Activated T-helper 2 cell treated with anti-CD3 and anti-CD28 coated beads, Interferon-gamma antibody, Interleukin-2, Interleukin-4, amounts not matched to agents 10 μg/mL and 5 μg/mL and 100 μg/mL, durations not matched to agents 14 hours and 24 hours and 36 hours (primary cell): ENCODE results near the gene BAK1. TPM values are rescaled to one million over a fixed set of nuclear protein-coding genes. Genes with fewer than 3 reads are reported as not detected.

Experiments used
- DNase-seq: peaks from one replicate; pipeline ENCODE4 v3.0.0; 2021; ENCODE audit warnings: low spot score
- H3K27ac Mint-ChIP-seq: one replicate; pipeline ENCODE4 v1.8.0; 2021; ENCODE audit warnings: mixed read lengths
- H3K27me3 Mint-ChIP-seq: one replicate; pipeline ENCODE4 v1.8.0; 2021; ENCODE audit warnings: low read depth, mixed read lengths
- H3K36me3 Mint-ChIP-seq: one replicate; pipeline ENCODE4 v1.8.0; 2021; ENCODE audit warnings: low read depth, mixed read lengths
- H3K4me1 Mint-ChIP-seq: one replicate; pipeline ENCODE4 v1.8.0; 2021; ENCODE audit warnings: low read depth, mixed read lengths
- H3K4me3 Mint-ChIP-seq: one replicate; pipeline ENCODE4 v1.8.0; 2021; ENCODE audit warnings: low read depth, mild to moderate bottlenecking, moderate library complexity, mixed read lengths
- H3K9me3 Mint-ChIP-seq: one replicate; pipeline ENCODE4 v1.8.0; 2021; ENCODE audit warnings: mixed read lengths
- intact Hi-C: fragments of 100-400 bp; cut with micrococcal nuclease; formaldehyde crosslinking; loops from one replicate; pipeline ENCODE4 v1.15.1; 2023
- total RNA-seq: library from RNA; stranded (reverse); gene quantifications from 2 replicates; pipeline ENCODE4 v1.2.3, GENCODE V29; 2022

The BAK1 gene
- total RNA-seq, 1 donor from 2014 or later = 53.4 TPM

DNA sequence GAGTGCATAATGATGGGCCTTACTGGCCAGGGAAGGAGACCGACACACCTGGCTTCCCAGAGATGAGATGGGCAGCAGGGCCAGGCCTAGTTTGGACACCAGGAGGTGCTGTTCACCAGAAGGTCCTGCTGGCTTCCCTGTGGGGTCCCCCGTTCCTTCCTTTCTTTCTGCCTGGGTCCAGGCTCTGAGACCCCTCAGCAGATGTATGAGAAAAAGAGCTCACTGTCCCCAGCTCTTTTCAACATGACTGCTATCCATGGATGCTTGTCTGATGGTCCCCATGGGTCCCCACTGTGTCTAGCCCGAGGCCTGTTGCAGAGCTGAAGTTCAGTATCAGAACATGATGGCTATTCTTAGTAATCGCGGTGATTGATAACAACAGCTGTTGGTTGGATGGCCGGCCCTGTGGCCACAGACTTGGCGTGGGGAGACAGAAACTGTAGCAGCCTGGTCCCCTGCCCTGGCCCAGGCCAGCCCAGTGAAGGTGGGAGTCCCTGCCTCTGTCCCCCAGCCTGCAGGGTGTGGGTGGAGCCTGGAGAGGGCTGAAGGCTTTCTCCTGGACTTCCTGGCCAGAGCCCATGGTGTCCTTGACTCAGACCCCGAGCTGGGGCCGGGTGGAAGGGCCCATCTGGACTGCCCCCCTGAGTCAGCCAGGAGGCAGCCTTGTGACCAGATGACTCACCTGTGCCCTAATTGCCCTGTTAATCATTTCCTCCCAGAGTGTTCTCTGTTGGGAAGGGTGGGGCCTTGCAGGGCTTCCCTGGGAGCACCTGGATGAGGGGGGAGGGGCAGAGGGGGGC lies 9.9 kb upstream of the BAK1 start:
- Mint-ChIP-seq H3K36me3 (no peaks in the 10 kb centered on the region), H3K4me3 (no peak overlapping the region), H3K27ac (no peak overlapping the region), H3K4me1 (peaks cover 29% of the 10 kb centered on the region), H3K9me3 (no peaks in the 10 kb centered on the region), H3K27me3 (peaks cover 2% of the 10 kb centered on the region)
- intact Hi-C loops = loop anchor here (1.0 to 10.0 kb wide), 3 partner anchors 42 to 175 kb away; no protein-coding TSS in a partner anchor
- DNase-seq = no peak

DNA sequence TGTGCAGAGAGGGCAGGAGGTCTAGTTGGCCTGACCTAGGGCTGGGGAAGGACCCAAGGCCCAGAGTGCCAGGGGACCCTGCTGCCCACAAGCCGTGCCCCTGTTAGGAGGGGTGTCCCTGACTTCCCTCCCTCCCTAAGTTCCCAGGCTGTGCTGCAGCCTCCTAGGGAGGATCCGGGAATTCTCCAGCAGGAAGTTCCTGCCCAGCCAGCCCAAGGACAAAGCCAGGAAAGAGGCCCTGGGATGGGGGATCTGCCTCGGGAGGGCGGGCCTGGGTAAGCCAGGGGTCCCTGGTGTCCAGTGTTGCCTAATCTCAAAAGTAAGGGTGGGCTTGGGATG lies 9.3 kb upstream of the BAK1 start:
- no peak overlapping the region for H3K27ac Mint-ChIP-seq
- no peak for DNase-seq
- H3K36me3 Mint-ChIP-seq = no peaks in the 10 kb centered on the region
- intact Hi-C loops = loop anchor here (1.0 to 10.0 kb wide), 2 partner anchors 111 to 175 kb away; no protein-coding TSS in a partner anchor
- H3K4me3 Mint-ChIP-seq = no peak overlapping the region
- no peaks in the 10 kb centered on the region for H3K9me3 Mint-ChIP-seq
- H3K27me3 Mint-ChIP-seq = peaks cover 2% of the 10 kb centered on the region
- peaks cover 29% of the 10 kb centered on the region for H3K4me1 Mint-ChIP-seq

DNA sequence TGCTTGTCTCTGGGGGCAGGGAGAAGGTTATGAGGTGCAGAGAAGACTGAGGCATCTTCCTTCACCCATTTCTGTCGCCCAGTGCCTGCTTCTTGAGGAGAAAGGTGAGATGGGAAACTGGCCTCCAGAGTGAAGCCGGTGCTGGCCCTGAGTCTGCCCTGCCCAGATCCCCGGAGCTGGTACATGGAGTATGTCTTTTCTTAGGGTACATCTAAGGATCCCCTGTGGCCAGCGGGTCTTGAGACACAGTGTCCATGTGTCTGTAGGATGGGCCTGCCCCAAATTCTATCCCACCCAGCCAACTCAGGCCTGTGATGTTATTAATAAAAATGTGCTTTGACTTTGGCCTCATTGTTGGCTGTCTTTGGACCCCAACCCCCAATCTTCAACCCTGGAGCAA lies 8.8 kb upstream of the BAK1 start:
- Mint-ChIP-seq H3K27me3 (peaks cover 2% of the 10 kb centered on the region), H3K9me3 (no peaks in the 10 kb centered on the region), H3K27ac (no peak overlapping the region), H3K4me3 (no peak overlapping the region), H3K4me1 (peaks cover 29% of the 10 kb centered on the region), H3K36me3 (no peaks in the 10 kb centered on the region)
- no peak for DNase-seq
- intact Hi-C loops = loop anchor here (1.0 to 10.0 kb wide), 2 partner anchors 111 to 176 kb away; no protein-coding TSS in a partner anchor

DNA sequence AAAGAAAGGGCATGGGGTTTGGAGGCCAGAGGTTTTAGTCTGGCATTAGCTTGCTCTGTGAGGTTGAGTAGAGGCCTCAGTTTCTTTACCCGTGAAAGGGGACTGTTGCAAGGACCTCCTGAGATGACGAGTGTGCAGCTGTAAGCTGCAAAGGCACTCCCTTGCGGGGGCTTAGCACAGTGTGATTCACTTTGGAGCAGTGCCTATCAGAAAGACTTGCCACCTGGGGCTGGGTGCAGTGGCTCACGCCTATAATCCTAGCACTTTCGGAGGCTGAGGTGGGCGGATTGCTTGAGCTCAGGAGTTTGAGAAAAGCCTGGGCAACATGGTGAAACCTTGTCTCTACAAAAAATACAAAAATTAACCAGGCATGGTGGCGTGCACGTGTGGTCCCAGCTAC lies 7.5 kb upstream of the BAK1 start:
- intact Hi-C loops = loop anchor here (10.0 kb wide), 1 partner anchor 177 kb away; no protein-coding TSS in a partner anchor
- no peaks in the 10 kb centered on the region for H3K27me3 Mint-ChIP-seq
- peaks cover 24% of the 10 kb centered on the region for H3K4me1 Mint-ChIP-seq
- H3K27ac Mint-ChIP-seq = no peak overlapping the region
- DNase-seq = no peak
- H3K4me3 Mint-ChIP-seq = no peak overlapping the region
- no peaks in the 10 kb centered on the region for H3K36me3 Mint-ChIP-seq
- H3K9me3 Mint-ChIP-seq = no peaks in the 10 kb centered on the region

DNA sequence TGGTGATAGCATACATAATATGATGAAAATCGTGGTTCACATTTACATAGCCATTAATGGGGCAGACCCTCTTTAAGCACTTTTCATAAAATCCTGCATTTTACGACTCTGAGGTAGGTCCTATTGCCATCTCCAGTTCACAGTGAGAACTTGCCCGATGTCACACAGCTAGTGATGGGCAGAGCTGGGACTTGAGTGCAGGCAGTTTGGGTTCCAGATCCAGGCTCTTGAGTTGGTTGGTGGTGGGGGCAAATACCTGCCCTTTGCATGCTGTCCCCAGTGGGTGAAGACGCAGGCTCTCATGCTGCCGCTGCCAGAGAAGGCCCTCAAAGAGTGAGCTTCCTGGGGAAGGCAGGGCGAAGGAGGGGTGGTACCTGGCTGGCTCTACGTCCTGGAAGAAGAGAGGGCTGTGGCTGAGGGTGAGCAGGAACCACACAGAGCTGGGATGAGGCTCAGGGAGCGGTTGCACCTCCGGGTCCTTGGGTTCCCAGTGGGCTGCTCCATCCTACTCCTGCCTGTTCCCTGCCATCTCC lies 6.1 kb upstream of the BAK1 start:
- H3K9me3 Mint-ChIP-seq = no peaks in the 10 kb centered on the region
- peak overlapping the region; percentile 73 for H3K4me3 Mint-ChIP-seq
- no peak overlapping the region for H3K27ac Mint-ChIP-seq
- peaks cover 18% of the 10 kb centered on the region for H3K4me1 Mint-ChIP-seq
- no peaks in the 10 kb centered on the region for H3K27me3 Mint-ChIP-seq
- no peaks in the 10 kb centered on the region for H3K36me3 Mint-ChIP-seq
- intact Hi-C loops = loop anchor here (10.0 kb wide), 1 partner anchor 179 kb away; no protein-coding TSS in a partner anchor
- DNase-seq = no peak

DNA sequence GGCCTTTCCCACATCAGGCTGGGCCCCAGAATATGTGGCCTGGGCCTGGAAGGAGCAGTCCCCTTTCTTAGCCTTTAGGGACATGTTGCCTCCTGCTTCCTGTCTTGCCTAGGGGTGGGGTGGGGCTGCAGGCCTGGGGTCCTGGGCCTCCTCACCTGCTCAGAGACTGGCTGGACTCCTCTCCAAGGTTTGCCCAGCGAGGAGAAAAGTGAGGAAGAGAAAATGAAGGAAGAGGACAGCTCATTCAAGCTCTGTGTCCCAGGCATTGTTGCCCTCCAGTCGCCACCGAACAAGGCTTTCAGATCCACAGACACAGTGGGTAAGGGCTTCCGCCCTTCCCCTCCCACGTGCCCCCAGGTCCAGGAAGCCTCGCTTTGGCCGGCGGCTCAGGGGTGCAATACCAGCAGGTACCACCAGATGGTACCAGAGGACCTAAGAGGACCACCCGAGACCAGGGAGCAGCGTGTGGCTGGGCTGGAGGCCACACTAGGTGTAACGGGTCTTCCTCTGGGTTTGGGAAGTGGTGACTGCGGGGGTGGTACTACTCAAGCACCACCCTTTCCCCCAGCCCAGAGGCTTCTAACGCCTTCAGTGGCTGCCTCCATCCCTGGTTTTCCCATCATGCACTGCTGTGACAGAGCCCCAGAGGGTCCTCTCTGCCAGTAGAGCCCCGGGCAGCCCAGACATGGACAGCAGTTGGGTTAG lies 5.5 kb upstream of the BAK1 start:
- peak; percentile 83 for DNase-seq
- Mint-ChIP-seq H3K36me3 (no peaks in the 10 kb centered on the region), H3K4me1 (peaks cover 16% of the 10 kb centered on the region), H3K9me3 (no peaks in the 10 kb centered on the region), H3K27me3 (no peaks in the 10 kb centered on the region), H3K4me3 (peak overlapping the region; percentile 73), H3K27ac (peak overlapping the region; percentile 90)
- intact Hi-C loops = loop anchor here (1.0 to 10.0 kb wide), 3 partner anchors 35 to 179 kb away; partner anchors contain the start of gene ITPR3

DNA sequence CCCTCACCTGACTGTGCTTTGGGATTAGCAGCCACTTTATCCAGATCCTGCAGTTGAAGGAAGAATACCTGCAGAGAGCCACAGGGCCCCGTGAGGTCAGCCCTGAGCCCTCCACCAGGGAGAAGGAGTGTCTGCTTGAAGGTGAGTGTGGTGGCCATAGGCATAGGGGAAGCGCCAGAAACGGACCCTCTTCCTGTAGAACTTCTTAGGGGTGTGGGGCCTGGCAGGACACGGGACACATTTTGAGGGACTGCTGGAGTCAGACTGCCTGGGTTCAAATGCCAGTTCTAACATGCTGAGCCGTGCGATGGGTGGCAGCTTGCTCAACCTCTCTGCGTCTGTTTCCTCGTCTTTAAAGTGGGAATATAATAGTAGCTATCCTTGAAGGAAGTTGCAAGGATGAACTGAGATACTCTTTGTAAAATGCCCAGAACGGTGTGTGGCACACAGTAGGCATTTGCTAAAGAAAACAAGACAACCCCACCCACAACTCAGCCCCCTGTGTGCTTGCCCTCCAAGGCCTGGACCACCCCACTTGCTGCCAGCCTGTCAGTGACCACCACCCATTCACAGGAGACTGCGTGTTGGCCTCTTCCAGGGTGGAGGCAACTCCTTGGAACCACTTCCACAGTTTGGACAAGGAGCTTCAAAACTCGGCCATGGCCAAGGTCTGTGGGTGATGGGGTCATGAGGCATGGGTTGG lies 4.8 kb upstream of the BAK1 start:
- peaks cover 18% of the 10 kb centered on the region for H3K4me1 Mint-ChIP-seq
- H3K9me3 Mint-ChIP-seq = no peaks in the 10 kb centered on the region
- intact Hi-C loops = loop anchor here (1.0 to 10.0 kb wide), 3 partner anchors 36 to 180 kb away; partner anchors contain the start of gene ITPR3
- H3K36me3 Mint-ChIP-seq = no peaks in the 10 kb centered on the region
- H3K4me3 Mint-ChIP-seq = peak overlapping the region; percentile 73
- no peaks in the 10 kb centered on the region for H3K27me3 Mint-ChIP-seq
- no peak for DNase-seq
- H3K27ac Mint-ChIP-seq = peak overlapping the region; percentile 90

DNA sequence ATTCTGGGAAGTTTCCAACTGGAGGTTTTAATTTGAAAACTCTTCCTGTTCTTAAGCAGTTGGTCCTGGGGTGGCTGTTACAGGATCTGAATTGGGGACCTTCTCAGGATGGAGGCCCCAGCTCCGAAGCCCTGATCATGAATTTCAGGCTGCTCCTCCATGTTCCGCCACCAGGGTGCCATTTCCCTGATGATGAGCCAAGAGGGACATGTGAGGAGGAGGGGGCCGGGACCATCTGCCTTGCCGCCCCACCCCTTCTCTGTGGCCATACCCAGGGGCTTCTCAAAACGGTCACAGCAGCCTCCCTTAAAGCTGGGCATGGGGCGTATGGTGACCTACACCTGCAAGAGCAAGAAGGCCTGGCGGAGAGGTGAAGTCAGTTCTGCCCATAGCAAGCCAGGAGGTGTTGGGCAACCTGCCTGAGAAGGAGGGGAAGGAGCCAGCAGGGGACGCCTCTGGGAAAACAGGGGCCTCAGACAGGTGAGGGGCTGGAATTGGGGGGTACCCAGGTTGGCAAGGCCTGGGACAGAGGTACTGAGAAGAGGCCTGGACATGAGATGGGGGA lies 3.6 kb upstream of the BAK1 start:
- peaks cover 18% of the 10 kb centered on the region for H3K4me1 Mint-ChIP-seq
- peaks cover 7% of the 10 kb centered on the region for H3K36me3 Mint-ChIP-seq
- H3K27ac Mint-ChIP-seq = peak overlapping the region; percentile 19
- no peak for DNase-seq
- H3K27me3 Mint-ChIP-seq = no peaks in the 10 kb centered on the region
- no peaks in the 10 kb centered on the region for H3K9me3 Mint-ChIP-seq
- H3K4me3 Mint-ChIP-seq = no peak overlapping the region
- intact Hi-C loops = loop anchor here (2.0 to 10.0 kb wide), 2 partner anchors 37 to 181 kb away; partner anchors contain the start of gene ITPR3

DNA sequence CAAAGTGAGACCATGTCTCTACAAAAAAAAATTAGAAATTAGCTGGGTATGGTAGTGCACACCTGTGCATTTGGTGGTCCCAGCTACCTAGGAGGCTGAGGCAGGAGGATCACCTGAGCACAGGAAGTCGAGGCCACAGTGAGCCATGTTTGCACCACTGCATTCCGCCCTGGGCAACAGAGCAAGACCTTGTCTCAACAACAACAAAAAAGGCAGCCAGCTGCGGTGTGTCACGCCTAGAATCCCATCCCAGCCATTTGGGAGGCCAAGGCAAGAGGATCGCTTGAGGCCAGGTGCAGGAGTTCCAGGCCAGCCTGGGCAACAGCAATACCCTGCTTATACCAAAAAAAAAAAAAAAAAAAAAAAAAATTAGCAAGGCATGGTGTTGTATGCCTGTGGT lies 1.1 kb upstream of the BAK1 start:
- Mint-ChIP-seq H3K4me3 (no peak overlapping the region), H3K36me3 (peaks cover 25% of the 10 kb centered on the region), H3K9me3 (no peaks in the 10 kb centered on the region), H3K27ac (no peak overlapping the region), H3K4me1 (peaks cover 29% of the 10 kb centered on the region), H3K27me3 (no peaks in the 10 kb centered on the region)
- intact Hi-C loops = loop anchor here (10.0 kb wide), 1 partner anchor 184 kb away; no protein-coding TSS in a partner anchor
- no peak for DNase-seq

DNA sequence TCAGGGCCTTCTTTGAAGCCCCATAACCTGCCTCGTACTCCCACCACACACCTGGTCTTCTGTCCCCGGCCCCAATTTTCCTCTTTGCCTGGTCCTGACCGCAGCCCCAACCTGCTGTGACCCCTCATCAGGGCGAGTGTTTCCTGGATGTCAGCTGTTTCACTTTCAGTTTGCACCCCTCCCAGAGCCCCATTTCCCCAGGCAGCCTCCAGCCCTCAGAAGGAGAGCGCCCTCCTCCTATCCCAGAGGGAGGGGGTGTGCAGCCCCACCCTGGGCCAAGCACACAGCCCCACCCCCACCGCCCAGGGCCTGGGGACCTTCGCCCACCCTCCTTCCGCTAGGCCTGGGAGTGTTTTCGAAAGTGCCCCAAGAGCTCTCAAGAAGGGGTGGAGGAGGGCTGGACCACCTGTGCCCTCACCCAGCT lies 1.5 kb downstream of the BAK1 start:
- H3K36me3 Mint-ChIP-seq = peaks cover 48% of the 10 kb centered on the region
- peak; percentile 61 for DNase-seq
- H3K4me1 Mint-ChIP-seq = peaks cover 21% of the 10 kb centered on the region
- H3K27me3 Mint-ChIP-seq = no peaks in the 10 kb centered on the region
- H3K27ac Mint-ChIP-seq = peak overlapping the region; percentile 99
- H3K9me3 Mint-ChIP-seq = no peaks in the 10 kb centered on the region
- H3K4me3 Mint-ChIP-seq = peak overlapping the region; percentile 96
- intact Hi-C loops = no loop called here

DNA sequence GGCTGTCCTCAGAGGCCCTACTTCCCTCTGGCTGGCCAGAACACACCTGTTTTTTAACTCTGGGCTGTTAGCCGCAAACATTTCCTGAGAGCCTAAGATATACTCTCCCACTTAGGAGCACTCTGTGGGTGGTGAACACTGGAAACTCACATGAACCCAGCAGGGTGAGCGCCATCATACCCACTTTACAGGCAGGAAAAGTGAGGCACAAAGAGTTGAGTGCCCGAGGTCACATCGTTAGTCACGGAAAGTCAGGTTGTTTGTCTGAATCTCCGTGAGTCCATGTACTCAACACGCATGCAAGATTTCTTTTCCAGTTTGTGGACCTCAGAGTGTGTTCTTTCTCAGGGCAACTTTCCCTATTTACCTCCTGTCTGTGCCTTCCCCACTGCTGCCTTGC lies 1.9 kb downstream of the BAK1 start:
- intact Hi-C loops = no loop called here
- Mint-ChIP-seq H3K4me3 (peak overlapping the region; percentile 96), H3K27me3 (no peaks in the 10 kb centered on the region), H3K4me1 (peaks cover 18% of the 10 kb centered on the region), H3K36me3 (peaks cover 48% of the 10 kb centered on the region), H3K27ac (peak overlapping the region; percentile 99), H3K9me3 (no peaks in the 10 kb centered on the region)
- DNase-seq = no peak

DNA sequence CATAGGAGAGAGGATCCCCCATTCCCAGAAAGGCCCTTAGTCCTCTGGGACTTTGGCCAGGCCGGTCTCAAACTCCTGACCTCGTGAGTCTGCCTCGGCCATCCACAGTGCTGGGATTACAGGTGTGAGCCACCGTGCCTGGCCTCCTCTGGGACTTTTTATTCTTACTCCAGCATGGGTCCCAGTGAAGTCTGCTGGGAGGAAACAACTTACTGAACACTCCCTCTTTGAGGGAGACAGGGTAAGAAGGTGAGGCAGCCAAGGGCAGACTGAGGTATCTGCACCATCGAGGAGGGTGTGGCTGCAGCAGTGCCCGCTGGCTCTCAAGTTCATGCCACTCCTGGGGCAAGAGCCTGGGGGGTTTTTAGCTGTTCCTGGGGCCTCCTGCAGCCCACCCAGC lies 2.4 kb downstream of the BAK1 start:
- Mint-ChIP-seq H3K27ac (peak overlapping the region; percentile 99), H3K27me3 (no peaks in the 10 kb centered on the region), H3K4me1 (peaks cover 18% of the 10 kb centered on the region), H3K36me3 (peaks cover 48% of the 10 kb centered on the region), H3K9me3 (no peaks in the 10 kb centered on the region), H3K4me3 (peak overlapping the region; percentile 96)
- intact Hi-C loops = no loop called here
- DNase-seq = no peak
